Lower lobe of right lung (tissue), 2 donors: ENCODE data around the gene HORMAD2. TPM values are rescaled to one million over a fixed set of nuclear protein-coding genes. Genes with fewer than 3 reads are reported as not detected.
A peak's percentile ranks its signal among the peaks of the same experiment; 100 is the strongest.
"Not testable (repeated sequence)": the region's sequence is repeated elsewhere in the genome, so short reads cannot be mapped to it uniquely, and the experiment has no call there.

ENCODE experiments used
- ATAC-seq, 2 donors: fragments of 200-7000 bp; cut with Tn5 transposase; one replicate each; pipeline ENCODE4 v1.9.1; 2020 to 2022; ENCODE audit warnings: mild to moderate bottlenecking in 2 of 2, moderate library complexity in 2 of 2
- DNase-seq: peaks from one replicate; pipeline ENCODE4 v3.0.0-alpha.2; 2020
- H3K27ac ChIP-seq: fragments of 200-600 bp; one replicate; pipeline ENCODE4 v1.8.0; 2022
- H3K27me3 ChIP-seq: fragments of 200-600 bp; one replicate; pipeline ENCODE4 v1.8.0; 2022; ENCODE audit warnings: low read depth
- H3K36me3 ChIP-seq: fragments of 200-600 bp; one replicate; pipeline ENCODE4 v1.8.0; 2022; ENCODE audit warnings: mild to moderate bottlenecking
- H3K4me1 ChIP-seq: fragments of 200-600 bp; one replicate; pipeline ENCODE4 v1.8.0; 2022
- H3K4me3 ChIP-seq: fragments of 200-600 bp; one replicate; pipeline ENCODE4 v1.8.0; 2022; ENCODE audit warnings: mild to moderate bottlenecking
- H3K9me3 ChIP-seq: fragments of 200-600 bp; one replicate; pipeline ENCODE4 v1.8.0; 2022
- CTCF ChIP-seq: fragments of 200-600 bp; IDR thresholded peaks from one replicate; pipeline ENCODE4 v1.8.0; 2022; ENCODE audit warnings: antibody characterized with exemption, mild to moderate bottlenecking
- intact Hi-C: fragments of 100-400 bp; cut with DNase I; formaldehyde crosslinking; loops from one replicate; pipeline ENCODE4 v1.11.0; 2022
- total RNA-seq: library from RNA; stranded (reverse); fragmentation: NEBNext Ultra II Directional; extraction: Animal tissue kit (Norgen Biotek cat#: 25700); gene quantifications from one replicate; pipeline ENCODE4 v1.2.1, GENCODE V29; 2021
- donor health status: DM: no; HTN: yes; CAD: no; lungs with severe emphysema.

Gene HORMAD2
- total RNA-seq, 1 donor from 2014 or later: not detected

DNA sequence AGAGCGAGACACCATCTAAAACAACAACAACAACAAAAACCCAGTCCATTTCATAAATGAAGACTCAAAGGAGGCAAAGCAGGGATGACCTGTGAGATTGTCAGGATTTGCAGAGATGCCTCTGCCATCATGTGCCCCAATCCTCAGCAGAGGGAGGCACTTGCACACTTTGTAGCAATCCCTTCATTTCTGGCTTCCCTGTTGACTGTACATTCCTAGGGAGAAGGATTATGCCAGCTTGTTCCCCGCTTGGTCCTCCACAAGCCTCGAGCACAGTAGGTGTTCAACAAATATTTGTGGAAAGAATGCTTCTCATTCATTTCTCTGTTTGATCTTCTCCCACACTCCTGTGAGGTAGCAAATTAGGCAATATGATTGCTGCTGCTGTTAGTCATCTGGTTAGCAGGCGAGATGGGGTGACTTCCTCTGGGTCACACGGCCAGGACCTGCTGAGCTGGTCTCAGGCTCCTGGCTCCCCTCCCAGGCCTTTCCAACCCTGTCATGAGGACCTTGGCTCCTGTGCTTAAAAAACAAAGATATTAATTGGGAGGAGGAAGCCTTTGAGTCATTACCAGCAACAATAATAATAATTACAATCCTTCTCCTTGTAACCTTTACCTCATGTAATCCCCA, 132.2 kb downstream of the HORMAD2 start:
- ATAC-seq (peak; percentile 94 to 95), DNase-seq (peak; percentile 92)
- H3K36me3 ChIP-seq: no peaks in the 10 kb centered on the region
- H3K27ac ChIP-seq: peak overlapping the region; percentile 50
- H3K27me3 ChIP-seq: no peaks in the 10 kb centered on the region
- no peak for TF ChIP-seq CTCF
- H3K9me3 ChIP-seq: no peaks in the 10 kb centered on the region
- intact Hi-C loops: no loop called here
- peaks cover 32% of the 10 kb centered on the region for H3K4me1 ChIP-seq
- H3K4me3 ChIP-seq: no peak overlapping the region

DNA sequence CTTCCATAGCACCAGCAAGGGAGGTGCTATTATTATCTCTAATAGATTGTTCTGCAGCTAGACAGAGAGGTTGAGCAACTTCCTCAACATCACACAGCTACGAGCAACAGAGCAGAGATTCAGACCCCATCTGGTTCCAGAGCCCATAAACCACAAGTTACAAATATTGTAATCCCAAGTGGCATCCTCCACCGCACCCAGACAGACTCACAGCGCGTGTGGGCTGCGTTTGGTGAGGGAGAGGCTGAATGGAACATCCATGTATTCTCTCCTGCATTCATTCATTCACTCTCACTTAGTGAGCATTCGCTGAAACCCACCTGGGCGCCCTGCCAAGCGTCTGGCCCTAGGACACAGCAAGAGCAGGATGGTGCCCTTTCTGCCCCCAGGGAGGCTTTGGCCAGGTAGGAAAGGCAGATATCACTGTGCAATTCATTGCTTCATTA, 132.8 kb downstream of the HORMAD2 start:
- ATAC-seq: peak; percentile 69
- DNase-seq: peak; percentile 70

DNA sequence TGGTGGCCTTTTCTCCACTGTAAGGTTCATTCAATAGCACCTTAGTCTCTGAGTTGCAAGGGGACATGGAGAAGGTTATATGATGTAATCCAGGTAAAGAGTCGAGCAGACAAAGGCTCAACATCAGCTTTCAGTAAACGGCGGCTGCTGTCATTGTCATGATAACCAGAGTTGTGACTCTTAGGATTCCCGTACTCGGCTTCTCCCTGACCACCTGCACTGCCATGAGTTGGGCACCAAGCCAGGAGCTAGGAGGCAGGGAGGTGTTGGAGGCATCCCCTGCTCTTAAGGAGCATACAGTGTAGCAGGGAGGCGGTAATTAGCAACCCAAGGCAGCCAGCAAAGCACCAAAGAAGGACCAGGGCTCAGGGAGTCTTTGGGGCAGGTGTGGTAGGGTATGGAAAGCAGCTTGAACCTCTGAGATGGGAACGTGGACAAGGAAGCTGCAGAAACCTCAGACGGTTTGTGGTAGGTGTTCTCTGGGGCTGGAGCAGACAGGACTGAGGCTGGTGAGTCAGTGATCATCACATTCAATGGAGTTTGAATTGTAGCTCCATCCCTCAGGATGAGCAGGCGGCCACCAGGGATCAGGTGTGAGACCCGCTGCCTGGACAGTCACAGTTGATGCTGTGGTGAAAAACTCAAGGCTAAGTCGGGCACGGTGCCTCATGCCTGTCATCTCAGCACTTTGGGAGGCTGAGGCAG, 134.6 kb downstream of the HORMAD2 start:
- no peak overlapping the region for H3K4me3 ChIP-seq
- intact Hi-C loops: no loop called here
- DNase-seq (no peak), ATAC-seq (no peak)
- H3K27me3 ChIP-seq: no peaks in the 10 kb centered on the region
- peaks cover 21% of the 10 kb centered on the region for H3K4me1 ChIP-seq
- no peak overlapping the region for H3K27ac ChIP-seq
- no peaks in the 10 kb centered on the region for H3K36me3 ChIP-seq
- TF ChIP-seq CTCF: no peak
- no peaks in the 10 kb centered on the region for H3K9me3 ChIP-seq

More for the DNA sequence above, 132.8 kb downstream of the HORMAD2 start:
- intact Hi-C loops: no loop called here
- peak overlapping the region; percentile 50 for H3K27ac ChIP-seq
- H3K27me3 ChIP-seq: no peaks in the 10 kb centered on the region
- H3K4me3 ChIP-seq: no peak overlapping the region
- H3K36me3 ChIP-seq: no peaks in the 10 kb centered on the region
- TF ChIP-seq CTCF: no peak
- no peaks in the 10 kb centered on the region for H3K9me3 ChIP-seq
- peaks cover 32% of the 10 kb centered on the region for H3K4me1 ChIP-seq

DNA sequence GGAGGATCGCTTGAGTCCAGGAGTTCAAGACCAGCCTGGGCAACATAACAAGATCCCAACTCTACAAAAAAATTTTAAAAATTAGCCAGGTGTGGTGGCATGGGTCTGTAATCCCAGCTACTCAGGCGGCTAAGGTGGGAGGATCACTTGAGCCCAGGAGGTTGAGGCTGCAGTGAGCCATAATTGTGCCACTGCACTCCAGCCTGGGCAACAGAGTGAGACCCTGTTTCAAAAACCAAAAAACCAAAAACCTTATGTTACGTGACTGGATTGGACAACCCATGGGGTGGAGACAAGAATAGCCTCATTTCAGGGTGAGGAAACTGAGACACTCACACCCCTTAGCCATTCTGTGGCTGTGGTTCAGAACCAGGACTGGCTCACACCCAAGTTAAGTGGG, 136.0 kb downstream of the HORMAD2 start:
- H3K4me1 ChIP-seq: peaks cover 29% of the 10 kb centered on the region
- ATAC-seq, H3K27ac ChIP-seq, H3K9me3 ChIP-seq, H3K27me3 ChIP-seq, H3K4me3 ChIP-seq, H3K36me3 ChIP-seq, intact Hi-C loops, DNase-seq: not testable (repeated sequence)

DNA sequence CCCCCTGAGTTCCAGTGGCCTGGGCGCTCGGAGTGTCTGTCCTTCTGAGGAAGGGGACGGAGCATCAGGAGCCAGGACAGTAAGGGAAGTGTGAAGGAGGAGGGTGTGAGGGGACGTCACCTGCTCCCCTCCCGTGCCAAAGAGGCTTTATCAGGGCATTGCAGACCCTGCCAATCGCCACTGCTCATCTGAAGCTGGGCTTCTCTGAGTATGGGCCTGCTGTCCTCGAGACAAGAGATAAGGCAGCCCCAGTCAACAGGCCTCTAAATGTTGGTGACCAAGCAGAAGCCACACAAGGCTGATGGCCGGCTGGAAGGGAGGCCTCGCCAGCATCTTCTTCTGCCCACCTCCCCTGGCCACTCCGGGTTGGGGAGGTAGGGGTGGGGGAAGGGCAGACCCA, 136.4 kb downstream of the HORMAD2 start:
- TF ChIP-seq CTCF: no peak
- Histone ChIP-seq H3K4me3 (no peak overlapping the region), H3K27me3 (no peaks in the 10 kb centered on the region), H3K9me3 (no peaks in the 10 kb centered on the region), H3K36me3 (no peaks in the 10 kb centered on the region), H3K4me1 (peaks cover 30% of the 10 kb centered on the region), H3K27ac (no peak overlapping the region)
- no peak for ATAC-seq
- no peak for DNase-seq
- intact Hi-C loops: no loop called here
